Loucy (cell line): Measurements from ENCODE around the gene FIGN.

ENCODE experiments used
- EZH2phosphoT487 ChIP-seq: fragments of 200-600 bp; IDR thresholded peaks from 2 replicates; pipeline ENCODE4 v1.6.1; 2018; ENCODE audit warnings: antibody characterized with exemption, mild to moderate bottlenecking, moderate library complexity, borderline replicate concordance
- TF ChIP-seq, protein P1 (sequence below): fragments of 200-600 bp; sonication (generic); conservative IDR thresholded peaks from 2 replicates; pipeline ENCODE4 v1.5.1; 2014; ENCODE audit warnings: mild to moderate bottlenecking, antibody characterized with exemption, low read length

- TF ChIP-seq, protein P1, sequence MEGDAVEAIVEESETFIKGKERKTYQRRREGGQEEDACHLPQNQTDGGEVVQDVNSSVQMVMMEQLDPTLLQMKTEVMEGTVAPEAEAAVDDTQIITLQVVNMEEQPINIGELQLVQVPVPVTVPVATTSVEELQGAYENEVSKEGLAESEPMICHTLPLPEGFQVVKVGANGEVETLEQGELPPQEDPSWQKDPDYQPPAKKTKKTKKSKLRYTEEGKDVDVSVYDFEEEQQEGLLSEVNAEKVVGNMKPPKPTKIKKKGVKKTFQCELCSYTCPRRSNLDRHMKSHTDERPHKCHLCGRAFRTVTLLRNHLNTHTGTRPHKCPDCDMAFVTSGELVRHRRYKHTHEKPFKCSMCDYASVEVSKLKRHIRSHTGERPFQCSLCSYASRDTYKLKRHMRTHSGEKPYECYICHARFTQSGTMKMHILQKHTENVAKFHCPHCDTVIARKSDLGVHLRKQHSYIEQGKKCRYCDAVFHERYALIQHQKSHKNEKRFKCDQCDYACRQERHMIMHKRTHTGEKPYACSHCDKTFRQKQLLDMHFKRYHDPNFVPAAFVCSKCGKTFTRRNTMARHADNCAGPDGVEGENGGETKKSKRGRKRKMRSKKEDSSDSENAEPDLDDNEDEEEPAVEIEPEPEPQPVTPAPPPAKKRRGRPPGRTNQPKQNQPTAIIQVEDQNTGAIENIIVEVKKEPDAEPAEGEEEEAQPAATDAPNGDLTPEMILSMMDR: no peak
- TF ChIP-seq EZH2phosphoT487: no peak
Observed at GRCh38 chr2:163656622-163657280, 79.1 kb downstream of the FIGN start.
